H4 (cell line): Measurements from ENCODE around the gene ATP5PO. TPM values are rescaled to one million over a fixed set of nuclear protein-coding genes. Genes with fewer than 3 reads are reported as not detected.
"Not testable (repeated sequence)": the region's sequence is repeated elsewhere in the genome, so short reads cannot be mapped to it uniquely, and the experiment has no call there.

Experiments
- DNase-seq: peaks from one replicate; pipeline ENCODE4 v3.0.0-alpha.2; 2015; ENCODE audit warnings: low spot score
- total RNA-seq: library from RNA; depleted of rRNA; stranded (reverse); fragments of >200 nt; shearing (Covaris generic); gene quantifications from 2 replicates; pipeline ENCODE4 v1.2.3, GENCODE V29; 2014

ATP5PO gene
- total RNA-seq, 1 experiment from 2014 or later: 389 TPM

DNA sequence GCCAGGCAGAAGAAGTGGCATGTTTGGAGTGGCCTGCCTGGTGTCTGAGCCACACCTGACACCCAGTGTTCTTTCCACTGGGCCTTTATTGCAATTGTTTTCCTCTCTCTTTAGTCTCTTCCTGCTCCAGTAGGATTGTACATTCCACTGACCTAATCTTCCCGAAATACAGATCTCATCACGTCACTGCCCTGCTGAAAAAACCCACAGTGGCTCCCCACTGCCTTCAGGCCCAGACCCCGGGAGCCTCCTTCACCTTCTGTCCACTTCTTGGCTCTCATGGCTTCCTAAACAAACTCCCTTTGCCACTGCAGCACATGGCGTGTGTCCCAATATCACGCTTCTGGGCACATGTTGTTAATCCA is 25.3 kb upstream of the ATP5PO start:
- peak; percentile 20 for DNase-seq

DNA sequence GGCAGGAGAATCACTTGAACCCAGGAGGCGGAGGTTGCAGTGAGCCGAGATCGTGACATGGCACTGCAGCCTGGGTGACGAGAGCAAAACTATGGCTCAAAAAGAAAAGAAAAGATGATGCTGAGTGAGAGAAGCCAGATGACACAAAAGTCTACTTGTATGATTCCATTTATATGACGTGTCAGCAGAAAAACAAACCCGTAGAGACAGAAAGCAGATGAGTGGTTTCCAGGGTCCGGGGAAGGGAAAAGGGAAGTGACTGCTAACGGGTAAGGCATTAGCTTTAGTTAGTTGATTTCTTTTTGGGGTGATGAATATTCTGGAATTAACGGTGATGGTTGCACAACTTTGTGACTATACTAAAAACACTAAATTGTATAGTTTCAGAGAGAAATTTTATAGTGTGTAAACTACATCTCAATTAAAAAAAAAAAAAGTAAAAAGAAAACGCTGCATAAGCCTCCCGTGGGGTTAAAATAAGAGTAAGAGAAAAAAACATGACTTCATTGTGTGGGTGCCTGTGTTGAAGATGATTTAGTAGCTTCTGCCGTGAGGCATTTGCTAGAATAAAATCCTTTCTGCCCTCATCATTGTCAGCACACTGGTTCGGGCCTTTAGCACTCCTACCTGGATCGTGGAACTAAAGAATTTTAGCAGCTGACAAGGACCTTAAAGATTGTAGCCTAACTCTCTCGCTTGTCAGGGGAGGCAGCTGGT is 24.7 kb upstream of the ATP5PO start:
- no peak for DNase-seq

GRCh38 chr21:33939226-33939625 is 23.6 kb upstream of the ATP5PO start:
- DNase-seq: no peak

DNA sequence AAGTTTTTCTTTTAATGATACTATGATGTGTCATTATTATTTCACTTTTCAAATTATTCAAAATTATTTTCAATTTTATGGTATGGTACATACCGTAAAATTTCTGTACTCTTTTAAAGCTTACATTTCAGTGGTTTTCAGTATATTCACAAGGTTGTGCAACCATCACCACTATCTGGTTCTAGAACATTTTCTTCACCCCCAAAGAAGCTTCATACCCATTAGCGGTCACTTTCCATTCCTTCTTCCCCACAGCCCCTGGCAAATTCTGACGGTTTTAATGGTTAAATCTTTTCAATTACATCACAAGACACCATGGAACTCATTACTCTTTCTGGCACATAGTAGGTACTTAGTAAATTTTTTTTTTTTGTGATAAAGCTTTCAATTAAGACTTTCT is 22.8 kb upstream of the ATP5PO start:
- DNase-seq: no peak

DNA sequence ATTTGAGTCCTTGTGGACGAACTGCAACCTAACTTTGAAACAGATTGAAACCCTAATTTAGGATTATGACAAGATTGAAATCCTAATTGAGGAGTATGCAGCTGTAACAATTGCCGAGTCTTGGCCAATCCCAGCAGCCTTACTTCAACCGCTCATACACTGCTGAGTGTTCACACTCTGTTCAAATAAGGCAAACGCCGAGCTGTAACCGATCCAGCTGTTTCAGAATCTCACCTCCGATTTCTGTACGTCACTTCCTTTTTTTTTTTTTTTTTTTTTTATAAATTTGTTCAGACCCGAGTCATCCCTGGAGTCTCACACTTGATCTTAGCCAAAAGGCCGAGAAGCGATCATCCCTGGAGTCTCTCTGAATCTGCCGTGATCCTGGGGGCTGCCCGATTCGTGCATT is 22.3 kb upstream of the ATP5PO start:
- no peak for DNase-seq

DNA sequence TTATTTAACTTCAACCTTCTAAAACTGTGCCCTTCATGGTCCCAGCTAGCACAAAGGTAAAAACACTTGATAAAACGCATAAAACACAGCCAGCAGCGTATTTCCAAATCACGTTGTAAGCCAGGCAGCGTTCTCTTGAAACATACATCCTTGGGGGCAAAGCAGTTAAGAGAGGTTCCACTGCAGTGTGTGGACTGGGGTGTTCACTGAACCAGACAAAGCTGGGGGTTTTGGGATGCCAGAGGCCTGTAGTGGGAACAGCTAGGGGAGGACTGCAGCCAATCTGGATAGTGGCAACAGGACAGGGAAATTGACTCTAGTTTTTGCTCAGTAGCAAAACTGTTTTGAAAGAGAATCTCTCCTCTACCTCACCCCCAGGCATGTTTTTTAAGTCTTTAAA is 21.5 kb upstream of the ATP5PO start:
- no peak for DNase-seq

DNA sequence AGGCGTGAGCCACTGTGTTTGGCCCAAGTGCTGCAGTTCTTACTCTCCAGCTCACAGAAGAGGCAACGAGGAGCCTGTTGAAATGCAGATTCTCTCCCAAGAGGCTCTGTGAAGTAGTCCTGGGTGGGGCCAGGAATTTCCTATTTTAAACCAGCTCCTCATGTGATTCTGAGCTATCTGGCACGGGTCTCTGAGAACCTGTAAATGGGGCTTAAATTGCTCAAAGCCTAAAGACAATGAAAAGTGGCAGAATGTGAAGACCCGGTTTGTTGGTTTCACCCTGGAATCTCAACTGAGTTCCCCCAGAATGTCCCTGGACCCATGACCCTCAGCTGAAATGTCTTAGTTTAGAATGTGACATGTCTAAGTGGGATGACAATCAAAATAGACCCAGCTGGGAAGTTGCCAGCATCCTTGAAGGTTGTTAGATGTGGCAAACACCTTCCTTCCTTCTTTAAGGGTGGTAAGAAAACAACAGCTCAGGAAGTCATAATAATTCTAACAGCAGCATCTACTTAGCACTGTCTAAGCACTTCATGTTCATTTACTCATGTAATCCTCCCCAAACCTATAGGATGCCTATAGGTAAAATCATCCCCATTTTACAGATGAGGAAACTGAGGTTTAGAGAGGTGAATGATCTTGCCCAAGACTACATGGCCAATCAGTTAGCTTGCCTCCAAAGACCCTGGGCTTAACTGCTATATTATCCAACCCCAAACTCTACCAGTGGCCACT is 20.9 kb upstream of the ATP5PO start:
- DNase-seq: no peak

- no peak for DNase-seq
These were observed 17.1 kb upstream of the ATP5PO start for GRCh38 chr21:33932731-33933130.

DNA sequence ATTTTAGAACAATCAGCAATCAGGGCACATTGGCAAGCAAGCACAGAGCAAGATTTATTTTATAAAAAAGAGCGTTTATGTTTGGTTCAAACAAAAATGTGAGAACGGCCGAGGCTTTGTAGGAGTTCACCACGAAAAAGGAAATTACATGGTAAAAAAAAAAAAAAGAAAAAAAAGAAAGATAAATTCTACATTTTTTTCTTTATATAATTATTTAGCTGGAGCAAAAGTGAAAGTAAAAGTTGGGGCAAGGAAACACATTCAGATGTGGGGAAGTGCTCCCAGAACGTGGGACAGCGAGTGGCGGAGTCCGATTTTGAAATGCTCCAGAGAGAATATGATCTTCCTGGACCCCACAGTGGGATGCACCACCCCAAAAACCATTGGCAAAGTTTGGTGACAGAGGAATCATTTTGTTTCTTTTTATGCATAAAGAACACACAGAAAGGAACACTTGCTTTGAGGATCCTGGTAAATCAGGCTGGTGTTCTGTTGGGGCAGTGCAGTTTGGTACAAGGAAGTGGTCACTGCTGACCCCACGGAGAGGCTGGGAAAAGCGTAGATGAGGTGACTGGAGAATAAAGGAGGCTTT is 16.3 kb upstream of the ATP5PO start:
- DNase-seq: no peak

- DNase-seq: not testable (repeated sequence)
These were observed 15.6 kb upstream of the ATP5PO start for GRCh38 chr21:33931052-33931798.

GRCh38 chr21:33926248-33926647 is 10.6 kb upstream of the ATP5PO start:
- DNase-seq: not testable (repeated sequence)

- DNase-seq: no peak
These were observed 9.1 kb upstream of the ATP5PO start for GRCh38 chr21:33924766-33925100.

DNA sequence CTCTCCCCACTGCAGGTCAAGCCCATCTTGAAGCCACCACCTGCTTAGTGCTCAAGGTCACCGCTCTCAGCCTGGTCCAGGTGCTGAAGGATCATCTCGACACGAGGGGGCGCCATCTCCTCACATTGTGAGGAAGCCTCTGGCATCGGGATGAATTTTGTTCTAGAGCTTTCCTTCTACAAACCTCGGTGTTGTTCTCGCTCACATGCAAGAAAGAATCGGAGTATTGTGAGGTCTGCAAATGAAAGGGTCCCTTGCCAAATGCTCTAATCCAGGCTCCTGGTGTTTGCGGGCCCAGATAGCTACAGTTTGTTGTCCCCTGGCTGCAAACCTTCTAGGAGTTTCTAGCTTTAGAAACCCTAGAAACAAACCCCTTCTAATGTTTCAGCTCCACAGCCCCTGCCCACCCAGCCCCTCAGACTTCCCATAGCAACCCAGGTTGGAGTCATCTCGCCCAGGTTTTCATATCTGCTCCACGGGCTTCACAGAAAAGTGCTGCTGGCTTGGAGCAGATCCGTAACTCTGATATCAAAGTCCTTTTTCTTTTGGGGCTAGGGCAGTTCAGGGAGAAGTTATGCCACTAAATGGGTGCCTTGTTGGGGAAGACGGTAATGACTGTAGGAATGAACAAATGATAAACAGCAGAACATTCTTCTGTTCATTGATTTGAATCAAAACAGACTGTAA is 8.6 kb upstream of the ATP5PO start:
- DNase-seq: peak; percentile 82

GRCh38 chr21:33917421-33917820 is 1.8 kb upstream of the ATP5PO start:
- DNase-seq: no peak

DNA sequence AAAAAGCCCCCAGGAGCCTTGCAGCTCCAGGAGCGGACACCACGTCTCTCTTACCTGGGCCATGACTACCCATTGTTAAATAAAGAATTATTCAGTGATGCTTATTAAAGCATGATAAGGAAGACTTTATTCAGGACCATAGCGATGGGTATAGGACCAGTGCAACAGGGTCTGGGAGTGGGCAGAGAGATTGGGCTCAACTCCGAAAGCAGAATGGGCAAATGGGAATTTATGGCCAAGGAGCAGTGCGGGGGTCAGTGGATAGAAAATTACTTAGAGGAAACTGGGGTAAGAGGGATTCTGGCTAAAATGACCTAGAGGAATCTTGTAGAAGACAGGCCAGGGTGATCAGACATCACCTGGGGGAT is 580 bp upstream of the ATP5PO start:
- no peak for DNase-seq

GRCh38 chr21:33914188-33914587 is 1.4 kb downstream of the ATP5PO start:
- no peak for DNase-seq

- no peak for DNase-seq
These were observed 5.8 kb downstream of the ATP5PO start for GRCh38 chr21:33909756-33910155.

GRCh38 chr21:33908760-33909159 is 6.8 kb downstream of the ATP5PO start:
- DNase-seq: no peak

DNA sequence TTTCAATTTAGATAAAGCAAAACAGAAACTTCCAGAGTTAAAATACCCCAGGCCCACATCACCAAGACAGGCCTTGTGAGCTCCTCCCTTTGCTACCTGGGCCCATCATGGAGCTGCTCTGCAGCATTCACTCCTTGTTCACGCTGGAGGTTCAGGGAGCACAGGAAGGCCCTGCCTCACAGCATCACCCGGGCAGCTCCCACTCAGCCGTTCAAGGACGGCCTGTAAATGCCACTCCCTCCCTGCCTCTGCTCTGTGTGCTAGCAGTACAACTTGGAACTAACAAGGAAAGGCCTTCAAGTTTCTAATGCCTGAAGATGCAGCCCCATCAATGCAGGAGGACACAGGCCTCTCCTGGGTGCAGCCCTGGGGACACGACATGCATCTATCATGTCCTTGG is 11.6 kb downstream of the ATP5PO start:
- no peak for DNase-seq

DNA sequence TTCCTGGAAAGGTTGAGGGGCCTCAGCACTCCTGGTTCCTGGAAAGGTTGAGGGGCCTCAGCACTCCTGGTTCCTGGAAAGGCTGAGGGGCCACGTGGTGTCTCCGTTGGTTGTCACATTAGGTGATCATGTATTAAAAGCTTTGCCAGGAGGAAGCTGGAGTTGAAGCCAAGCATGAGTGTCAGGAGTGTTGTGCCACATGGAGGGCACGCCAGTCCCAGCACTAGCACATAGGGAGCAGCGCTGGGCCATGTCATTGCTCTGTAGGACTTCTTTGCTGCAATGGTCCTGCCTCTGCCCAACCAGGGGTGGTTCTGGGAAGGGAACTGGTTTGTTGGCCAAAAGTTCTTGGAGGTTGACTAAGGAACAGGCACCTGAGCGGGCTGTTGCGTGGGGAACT is 13.3 kb downstream of the ATP5PO start:
- DNase-seq: no peak

GRCh38 chr21:33901412-33902288 is 14.0 kb downstream of the ATP5PO start:
- DNase-seq: peak; percentile 77
